HepG2 (cell line): ENCODE results near the gene ZNF740. TPM values are rescaled to one million over a fixed set of nuclear protein-coding genes. Genes with fewer than 3 reads are reported as not detected.
A peak's percentile ranks its signal among the peaks of the same experiment; 100 is the strongest.

Experiments
- CTCF ChIP-seq: sonication (generic); formaldehyde crosslinking; IDR thresholded peaks from 2 replicates; pipeline ENCODE4 v1.5.0; 2020; ENCODE audit warnings: mild to moderate bottlenecking, missing genetic modification reagents, moderate library complexity
- KAT7 ChIP-seq: IDR thresholded peaks from 2 replicates; pipeline ENCODE4 v1.6.1; 2018; ENCODE audit warnings: borderline replicate concordance, missing compliant biosample characterization
- KDM5A ChIP-seq: fragments of 200-600 bp; sonication (generic); IDR thresholded peaks from 2 replicates; pipeline ENCODE4 v1.7.0; 2018; ENCODE audit warnings: antibody characterized with exemption, mild to moderate bottlenecking, low read length, borderline replicate concordance
- RAD21 ChIP-seq: fragments of 450-650 bp; formaldehyde crosslinking; IDR thresholded peaks from 2 replicates; pipeline ENCODE4 v1.5.0; 2020; ENCODE audit warnings: mild to moderate bottlenecking
- SMC3 ChIP-seq: IDR thresholded peaks from 2 replicates; pipeline ENCODE4 v1.6.1; 2011; ENCODE audit warnings: low read length, improper control_type of control experiment
- TEAD3 ChIP-seq: optimal IDR thresholded peaks from 2 replicates; pipeline ENCODE3; 2016; ENCODE audit warnings: borderline replicate concordance
- THAP9 ChIP-seq: sonication (generic); formaldehyde crosslinking; IDR thresholded peaks from 2 replicates; pipeline ENCODE4; 2020; ENCODE audit warnings: missing genetic modification reagents, mild to moderate bottlenecking, borderline replicate concordance
- ZBTB38 ChIP-seq: sonication (generic); formaldehyde crosslinking; IDR thresholded peaks from 2 replicates; pipeline ENCODE4 v1.5.1; 2020; ENCODE audit warnings: mild to moderate bottlenecking, missing genetic modification reagents
- ZFP91 ChIP-seq: sonication (generic); formaldehyde crosslinking; IDR thresholded peaks from 2 replicates; pipeline ENCODE4 v1.9.0; 2022; ENCODE audit warnings: missing genetic modification reagents, mild to moderate bottlenecking, borderline replicate concordance
- ZNF687 ChIP-seq: sonication (generic); formaldehyde crosslinking; IDR thresholded peaks from 2 replicates; pipeline ENCODE4 v1.5.1; 2020; ENCODE audit warnings: mild to moderate bottlenecking, missing genetic modification reagents, moderate library complexity
- ZNF704 ChIP-seq: sonication (generic); formaldehyde crosslinking; IDR thresholded peaks from 2 replicates; pipeline ENCODE4 v1.8.1; 2023; ENCODE audit warnings: mild to moderate bottlenecking, inconsistent platforms, moderate library complexity, missing genetic modification reagents, borderline replicate concordance
- polyA plus RNA-seq, 8 experiments: library from polyadenylated mRNA; depleted of rRNA in 3 of 8; stranded (reverse) in 7 of 8; unstranded in 1 of 8; fragments of >200 nt; fragmentation: Illumina TruSeq in 4 of 8; extraction: Trizol in 4 of 8; gene quantifications; 2 replicates each; pipeline versions ENCODE4 v1.2.1 to v1.2.3, GENCODE V29; 2011 to 2016; ENCODE audit warnings: low read depth in 4 of 8, missing spikeins in 1 of 8, mixed read lengths in 1 of 8; ENCODE audit not compliant: insufficient read depth in 1 of 8
- total RNA-seq, 5 experiments: library from RNA; depleted of rRNA; stranded (reverse); fragments of >200 nt; fragmentation: Illumina TruSeq; extraction: Trizol; gene quantifications; 2 replicates each; pipeline ENCODE4 v1.2.3, GENCODE V29; 2016; ENCODE audit warnings: low read depth in 1 of 5

ZNF740 gene
- total and polyA plus RNA-seq, 2 of the 13 experiments (the other 11 are each of a cell fraction or from before 2014, with no cell fraction given): 16.9 to 19.0 TPM

- TF ChIP-seq ZFP91 (0 out of 2 replicates have a peak, but pooled peaks have one; percentile 34), ZNF704 (CRISPR knock-in tag) (no peak), RAD21 (CRISPR knock-in tag) (peak; percentile 86), ZBTB38 (CRISPR knock-in tag) (peak; percentile 82), THAP9 (peak; percentile 24; the same call in 1 of the 2 replicates), ZNF687 (CRISPR knock-in tag) (peak; percentile 53), SMC3 (peak; percentile 64), KDM5A (no peak), KAT7 (CRISPR knock-in tag) (no peak), CTCF (CRISPR knock-in tag) (peak; percentile 86), TEAD3 (CRISPR knock-in tag) (peak; percentile 31)
These were observed 9.7 kb downstream of the ZNF740 start (continued) for GRCh38 chr12:53190108-53190729.
